Astrocyte of the cerebellum (primary cell): ENCODE data around the gene TNXB.

Source experiments
- DNase-seq: peaks from one replicate; pipeline ENCODE4 v3.0.0-alpha.2; 2011; ENCODE audit warnings: low read depth
- H3K4me3 ChIP-seq: 2 replicates; pipeline ENCODE4 v1.5.1; 2011; ENCODE audit warnings: mild to moderate bottlenecking, low read depth, low read length, moderate library complexity
- in situ Hi-C: cut with HindIII; loops from 2 replicates; pipeline ENCODE4 v1.10.0; 2017; ENCODE audit warnings: low sequenced_read_pairs
- TF ChIP-seq, protein P1 (sequence below): IDR thresholded peaks from 2 replicates; pipeline ENCODE4 v1.5.1; 2012; ENCODE audit warnings: low read length, low read depth, moderate library complexity, mild to moderate bottlenecking; ENCODE audit errors: missing control alignments

TNXB gene

DNA sequence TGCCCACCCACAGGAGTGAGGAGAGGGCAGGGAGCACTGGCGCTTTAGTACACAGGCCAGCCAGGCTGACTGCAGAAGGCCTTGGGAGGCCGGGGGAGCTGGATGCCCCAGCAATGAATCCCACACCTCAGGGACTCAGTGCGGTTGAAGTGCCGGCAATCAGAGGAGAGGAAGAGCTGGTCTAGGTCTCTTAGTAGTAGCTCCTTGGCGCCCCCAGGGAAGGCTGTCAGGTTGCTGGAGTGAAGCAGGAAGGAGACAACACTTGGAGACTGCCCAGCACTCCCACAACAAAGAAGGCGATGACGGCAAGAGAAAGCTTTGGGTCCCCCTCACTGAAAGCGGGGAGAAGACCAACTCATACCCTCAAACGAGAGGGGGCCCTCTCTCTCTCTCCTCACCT, 8.3 kb upstream of the TNXB start:
- H3K4me3 ChIP-seq: no peak overlapping the region
- TF ChIP-seq, protein P1, sequence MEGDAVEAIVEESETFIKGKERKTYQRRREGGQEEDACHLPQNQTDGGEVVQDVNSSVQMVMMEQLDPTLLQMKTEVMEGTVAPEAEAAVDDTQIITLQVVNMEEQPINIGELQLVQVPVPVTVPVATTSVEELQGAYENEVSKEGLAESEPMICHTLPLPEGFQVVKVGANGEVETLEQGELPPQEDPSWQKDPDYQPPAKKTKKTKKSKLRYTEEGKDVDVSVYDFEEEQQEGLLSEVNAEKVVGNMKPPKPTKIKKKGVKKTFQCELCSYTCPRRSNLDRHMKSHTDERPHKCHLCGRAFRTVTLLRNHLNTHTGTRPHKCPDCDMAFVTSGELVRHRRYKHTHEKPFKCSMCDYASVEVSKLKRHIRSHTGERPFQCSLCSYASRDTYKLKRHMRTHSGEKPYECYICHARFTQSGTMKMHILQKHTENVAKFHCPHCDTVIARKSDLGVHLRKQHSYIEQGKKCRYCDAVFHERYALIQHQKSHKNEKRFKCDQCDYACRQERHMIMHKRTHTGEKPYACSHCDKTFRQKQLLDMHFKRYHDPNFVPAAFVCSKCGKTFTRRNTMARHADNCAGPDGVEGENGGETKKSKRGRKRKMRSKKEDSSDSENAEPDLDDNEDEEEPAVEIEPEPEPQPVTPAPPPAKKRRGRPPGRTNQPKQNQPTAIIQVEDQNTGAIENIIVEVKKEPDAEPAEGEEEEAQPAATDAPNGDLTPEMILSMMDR: no peak
- no peak for DNase-seq
- in situ Hi-C loops: no loop called here

DNA sequence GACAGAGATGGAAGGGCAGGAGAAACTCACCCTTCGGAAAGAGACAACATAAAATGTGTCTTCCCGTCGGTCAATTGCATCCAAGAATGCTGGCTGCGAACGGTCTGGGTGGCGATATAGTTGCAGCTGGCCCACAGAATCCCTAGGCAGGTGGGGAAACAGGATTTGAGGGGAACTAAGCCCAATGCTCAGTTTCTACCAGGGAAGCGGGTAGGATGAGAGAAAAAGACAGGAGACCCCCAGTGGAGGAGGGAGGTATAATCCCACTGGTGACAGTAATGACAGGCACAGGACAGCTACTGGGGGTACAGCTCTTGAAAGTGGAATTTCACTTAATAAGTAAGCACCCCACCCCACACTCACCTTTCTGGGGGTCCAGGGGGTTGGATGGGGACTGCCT, 7.5 kb upstream of the TNXB start:
- no peak overlapping the region for H3K4me3 ChIP-seq
- no peak for DNase-seq
- TF ChIP-seq, protein P1: peak; percentile 60
- in situ Hi-C loops: no loop called here

DNA sequence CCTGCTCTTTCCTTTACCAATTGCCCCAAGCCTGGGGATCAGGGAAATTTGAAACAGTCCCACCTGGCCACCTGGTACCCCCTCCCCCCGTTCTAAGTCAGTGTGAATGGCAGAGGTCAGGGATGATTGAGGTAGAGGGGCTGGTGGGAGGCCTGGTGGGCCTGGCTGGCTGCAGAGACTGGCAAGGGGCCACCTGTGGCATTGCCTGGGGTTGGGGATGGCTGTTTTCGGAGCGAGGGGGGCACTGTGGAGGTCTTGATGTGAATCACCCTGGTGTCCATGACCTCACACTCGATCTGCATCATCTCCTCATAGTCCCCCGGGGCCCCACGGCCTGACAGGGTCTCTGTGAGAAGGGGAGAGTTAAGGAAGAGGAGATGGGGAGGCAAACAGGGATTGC, 6.5 kb upstream of the TNXB start:
- no peak for DNase-seq
- in situ Hi-C loops: no loop called here
- H3K4me3 ChIP-seq: no peak overlapping the region
- TF ChIP-seq, protein P1: no peak

DNA sequence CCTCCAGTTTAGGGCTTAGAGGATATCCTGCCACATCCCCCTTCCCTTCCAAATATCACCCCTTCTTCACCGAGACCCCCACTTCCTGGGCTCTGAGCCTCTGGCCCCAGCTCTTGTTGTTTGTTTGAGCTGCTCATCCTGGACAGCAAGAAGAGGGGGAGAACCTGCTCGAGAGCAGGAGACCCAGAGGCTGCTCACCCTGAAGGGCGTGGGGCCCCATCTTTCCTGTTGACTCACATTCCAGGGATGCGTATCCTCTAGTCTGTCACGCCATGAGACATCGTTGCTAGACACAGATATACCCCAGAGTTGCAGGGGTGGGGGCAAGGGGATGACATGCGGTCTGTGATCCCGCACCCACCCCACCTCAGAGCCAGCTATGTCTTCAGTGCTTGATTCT, 5.7 kb upstream of the TNXB start:
- no peak overlapping the region for H3K4me3 ChIP-seq
- no peak for DNase-seq
- in situ Hi-C loops: no loop called here

DNA sequence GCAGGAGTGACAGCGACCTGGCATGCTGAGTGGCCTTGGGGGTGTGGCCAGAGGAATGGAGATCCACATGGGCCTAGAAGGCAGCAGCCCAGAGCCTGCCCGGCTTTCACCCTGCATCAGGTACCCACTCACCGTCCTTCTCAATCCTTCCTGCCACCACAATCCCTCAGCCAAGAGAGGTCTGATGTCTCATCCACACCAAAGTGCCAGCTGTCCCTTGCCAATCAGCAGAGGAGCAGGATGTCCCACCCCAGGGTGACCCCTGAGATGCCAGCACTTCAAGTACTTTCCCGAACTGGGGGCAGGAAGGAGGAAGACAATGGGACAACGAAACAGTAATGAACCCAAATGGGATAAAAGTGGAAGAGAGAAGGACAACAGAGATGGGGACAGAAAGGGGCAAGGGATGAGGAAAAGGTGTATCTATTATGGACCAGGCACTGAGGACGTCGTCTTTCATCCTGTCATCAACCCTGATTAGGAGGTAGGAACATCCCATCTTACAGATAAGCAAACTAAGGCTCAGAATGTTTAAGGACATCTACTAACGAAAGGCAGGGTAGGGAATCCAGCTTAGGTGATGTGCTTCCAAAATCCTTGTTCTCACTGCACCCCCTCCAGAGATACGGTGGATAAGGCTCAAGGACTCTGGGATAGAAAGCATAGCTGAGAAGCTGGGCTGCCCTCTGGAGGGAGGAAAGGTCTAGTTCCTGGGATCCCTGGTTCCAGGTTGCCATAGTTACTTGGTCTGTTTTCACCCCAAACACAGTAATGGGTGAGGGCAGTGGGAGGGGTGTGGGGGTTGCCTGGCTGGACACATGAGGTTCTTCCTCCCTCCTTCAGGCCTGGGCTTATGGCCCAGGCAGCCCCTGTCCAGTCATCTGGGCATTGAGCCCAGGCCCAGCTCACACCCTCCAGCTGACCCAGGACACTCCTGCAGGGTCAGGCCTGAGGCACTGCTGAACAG, 4.5 kb upstream of the TNXB start:
- no peak overlapping the region for H3K4me3 ChIP-seq
- peak; percentile 76 for DNase-seq
- TF ChIP-seq, protein P1: peak; percentile 60
- in situ Hi-C loops: no loop called here

More for the DNA sequence above, 5.7 kb upstream of the TNXB start:
- TF ChIP-seq, protein P1: no peak

DNA sequence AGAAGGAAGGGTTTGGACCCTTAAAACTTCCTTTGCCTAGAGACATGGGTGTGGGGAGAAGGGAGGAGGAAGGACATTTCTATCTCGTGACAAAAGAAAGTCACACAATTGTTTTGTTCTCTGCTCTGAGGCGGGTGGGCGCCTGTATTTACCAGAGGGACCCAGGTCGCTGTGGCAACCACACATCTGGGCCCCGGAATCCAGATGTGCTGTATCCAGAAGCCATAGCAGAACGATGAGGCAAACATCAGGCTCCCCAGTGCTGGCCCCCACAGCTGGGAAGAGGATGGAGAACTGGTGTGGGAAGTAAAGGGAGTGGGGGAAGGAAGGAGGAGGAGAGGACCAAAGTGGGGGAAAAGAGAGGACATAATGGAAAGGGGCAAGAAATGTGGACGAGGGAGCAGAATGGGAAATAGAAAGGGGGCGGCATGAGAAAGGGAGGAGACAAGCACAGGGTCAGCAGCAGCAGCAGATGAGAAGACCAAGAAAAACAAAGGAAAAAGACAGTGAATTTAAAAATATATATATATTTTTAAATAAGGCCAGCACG, 3.4 kb upstream of the TNXB start:
- in situ Hi-C loops: no loop called here
- no peak for DNase-seq
- TF ChIP-seq, protein P1: no peak
- no peak overlapping the region for H3K4me3 ChIP-seq
